Measurements from ENCODE around the gene GALE. TPM values are rescaled to one million over a fixed set of nuclear protein-coding genes. Genes with fewer than 3 reads are reported as not detected.

Gene GALE
- total RNA-seq, 2 experiments from 2014 or later = 16.8 to 17.9 TPM

DNA sequence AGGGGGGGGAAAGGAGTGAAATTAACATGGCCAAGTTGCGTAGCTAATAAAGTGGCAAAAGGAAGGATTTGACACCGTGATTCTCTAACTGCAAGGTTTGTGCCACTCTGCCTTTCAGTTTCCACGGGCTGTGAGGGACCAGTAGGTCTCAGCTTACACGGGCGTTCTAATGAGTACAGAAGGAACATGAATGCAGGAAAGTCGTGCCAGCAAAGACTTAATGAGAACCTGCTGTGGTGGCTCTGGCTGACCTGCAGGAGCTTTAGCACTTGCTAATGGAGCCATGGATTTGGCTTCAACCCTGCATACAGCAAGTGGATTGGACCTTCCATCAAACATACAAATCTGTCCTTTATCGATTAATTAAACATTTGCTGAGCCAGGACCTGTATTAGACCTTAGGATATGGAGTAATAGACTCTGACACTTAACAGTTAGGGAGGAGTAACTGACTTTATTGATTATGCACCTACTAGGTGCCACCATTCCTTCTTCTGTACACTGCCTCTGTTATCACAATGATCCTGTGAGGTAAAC is 37.4 kb downstream of the GALE start:
- ChIA-PET CTCF (ENCODE audit: unreplicated experiment) (no interaction called here), POLR2A (interaction anchor here (0.7 kb wide), 1 partner anchor 81 kb away, joined by 3 read pairs; no protein-coding TSS in a partner anchor)
- Histone ChIP-seq H3K4me1 (ENCODE audit: insufficient read depth, low read length, poor library complexity, severe bottlenecking) (peaks cover 15% of the 10 kb centered on the region), H2AFZ (ENCODE audit: low read length) (no peak overlapping the region), H3K9me2 (ENCODE audit: insufficient read depth, low read length) (no peaks in the 10 kb centered on the region), H3K9me3 (ENCODE audit: low read length) (no peaks in the 10 kb centered on the region), H4K20me1 (ENCODE audit: insufficient read depth, low read length) (no peaks in the 10 kb centered on the region), H3K4me2 (ENCODE audit: low read length) (no peak overlapping the region), H3K79me2 (ENCODE audit: insufficient read depth, low read depth, low read length) (no peaks in the 10 kb centered on the region), H3K36me3 (ENCODE audit: insufficient read depth, low read length) (peaks cover 79% of the 10 kb centered on the region), H3K27ac (ENCODE audit: low read depth, low read length, poor library complexity, severe bottlenecking) (no peak overlapping the region), H3K4me3 (ENCODE audit: low read depth, low read length, poor library complexity, severe bottlenecking) (no peak overlapping the region)
- TF ChIP-seq, protein P1, sequence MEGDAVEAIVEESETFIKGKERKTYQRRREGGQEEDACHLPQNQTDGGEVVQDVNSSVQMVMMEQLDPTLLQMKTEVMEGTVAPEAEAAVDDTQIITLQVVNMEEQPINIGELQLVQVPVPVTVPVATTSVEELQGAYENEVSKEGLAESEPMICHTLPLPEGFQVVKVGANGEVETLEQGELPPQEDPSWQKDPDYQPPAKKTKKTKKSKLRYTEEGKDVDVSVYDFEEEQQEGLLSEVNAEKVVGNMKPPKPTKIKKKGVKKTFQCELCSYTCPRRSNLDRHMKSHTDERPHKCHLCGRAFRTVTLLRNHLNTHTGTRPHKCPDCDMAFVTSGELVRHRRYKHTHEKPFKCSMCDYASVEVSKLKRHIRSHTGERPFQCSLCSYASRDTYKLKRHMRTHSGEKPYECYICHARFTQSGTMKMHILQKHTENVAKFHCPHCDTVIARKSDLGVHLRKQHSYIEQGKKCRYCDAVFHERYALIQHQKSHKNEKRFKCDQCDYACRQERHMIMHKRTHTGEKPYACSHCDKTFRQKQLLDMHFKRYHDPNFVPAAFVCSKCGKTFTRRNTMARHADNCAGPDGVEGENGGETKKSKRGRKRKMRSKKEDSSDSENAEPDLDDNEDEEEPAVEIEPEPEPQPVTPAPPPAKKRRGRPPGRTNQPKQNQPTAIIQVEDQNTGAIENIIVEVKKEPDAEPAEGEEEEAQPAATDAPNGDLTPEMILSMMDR (conservative IDR thresholded peaks at IDR 0.05; ENCODE audit: low read length) = no peak
- TF ChIP-seq EZH2phosphoT487 (IDR thresholded peaks at IDR 0.05; ENCODE audit: borderline replicate concordance, low read depth, low read length) = no peak
- intact Hi-C loops (cut with micrococcal nuclease; ENCODE audit: unreplicated experiment) = no loop called here
- DNase-seq (ENCODE audit: low spot score) = no peak
- no TSS peak for BruUV-seq (replicated peaks)

- intact Hi-C loops (cut with micrococcal nuclease; ENCODE audit: unreplicated experiment) = no loop called here
- Histone ChIP-seq H3K79me2 (ENCODE audit: insufficient read depth, low read depth, low read length) (no peaks in the 10 kb centered on the region), H2AFZ (ENCODE audit: low read length) (no peak overlapping the region), H3K4me1 (ENCODE audit: insufficient read depth, low read length, poor library complexity, severe bottlenecking) (peaks cover 15% of the 10 kb centered on the region), H3K4me2 (ENCODE audit: low read length) (no peak overlapping the region), H3K36me3 (ENCODE audit: insufficient read depth, low read length) (peaks cover 98% of the 10 kb centered on the region), H3K9me3 (ENCODE audit: low read length) (no peaks in the 10 kb centered on the region), H4K20me1 (ENCODE audit: insufficient read depth, low read length) (no peaks in the 10 kb centered on the region), H3K27ac (ENCODE audit: low read depth, low read length, poor library complexity, severe bottlenecking) (no peak overlapping the region), H3K4me3 (ENCODE audit: low read depth, low read length, poor library complexity, severe bottlenecking) (no peak overlapping the region), H3K9me2 (ENCODE audit: insufficient read depth, low read length) (no peaks in the 10 kb centered on the region)
- no peak for DNase-seq (ENCODE audit: low spot score)
- BruUV-seq (replicated peaks) = no TSS peak
- ChIA-PET CTCF (ENCODE audit: unreplicated experiment) (no interaction called here), POLR2A (no interaction called here)
- TF ChIP-seq EZH2phosphoT487 (IDR thresholded peaks at IDR 0.05; ENCODE audit: borderline replicate concordance, low read depth, low read length) = no peak
- TF ChIP-seq, protein P1 (conservative IDR thresholded peaks at IDR 0.05; ENCODE audit: low read length) = no peak
Measured at GRCh38 chr1:23759277-23759676, 41.3 kb downstream of the GALE start.

- no TSS peak for BruUV-seq (replicated peaks)
- intact Hi-C loops (cut with micrococcal nuclease; ENCODE audit: unreplicated experiment) = no loop called here
- peaks cover 15% of the 10 kb centered on the region for H3K4me1 ChIP-seq (ENCODE audit: insufficient read depth, low read length, poor library complexity, severe bottlenecking)
- POLR2A ChIA-PET = interaction anchor here (0.7 kb wide), 2 partner anchors 14 to 84 kb away, joined by 3 to 4 read pairs; no protein-coding TSS in a partner anchor
- no peaks in the 10 kb centered on the region for H3K9me3 ChIP-seq (ENCODE audit: low read length)
- peaks cover 98% of the 10 kb centered on the region for H3K36me3 ChIP-seq (ENCODE audit: insufficient read depth, low read length)
- no peak for DNase-seq (ENCODE audit: low spot score)
- 0 out of 2 replicates have a peak, but pooled peaks cover 4% of the 10 kb centered on the region for H4K20me1 ChIP-seq (ENCODE audit: insufficient read depth, low read length)
- no peak overlapping the region for H3K4me2 ChIP-seq (ENCODE audit: low read length)
- no peak overlapping the region for H2AFZ ChIP-seq (ENCODE audit: low read length)
- TF ChIP-seq, protein P1 (conservative IDR thresholded peaks at IDR 0.05; ENCODE audit: low read length) = no peak
- no peak for TF ChIP-seq EZH2phosphoT487 (IDR thresholded peaks at IDR 0.05; ENCODE audit: borderline replicate concordance, low read depth, low read length)
- H3K79me2 ChIP-seq (ENCODE audit: insufficient read depth, low read depth, low read length) = no peaks in the 10 kb centered on the region; the same call in 1 of the 2 replicates
- H3K4me3 ChIP-seq (ENCODE audit: low read depth, low read length, poor library complexity, severe bottlenecking) = no peak overlapping the region
- no peak overlapping the region for H3K27ac ChIP-seq (ENCODE audit: low read depth, low read length, poor library complexity, severe bottlenecking)
- CTCF ChIA-PET (ENCODE audit: unreplicated experiment) = no interaction called here
- H3K9me2 ChIP-seq (ENCODE audit: insufficient read depth, low read length) = no peaks in the 10 kb centered on the region
Measured at GRCh38 chr1:23757812-23758211, 42.7 kb downstream of the GALE start.

Data from OCI-LY7 (cell line).